Measurements from ENCODE around the gene MYCBPAP. TPM values are rescaled to one million over a fixed set of nuclear protein-coding genes. Genes with fewer than 3 reads are reported as not detected.
A peak's percentile ranks its signal among the peaks of the same experiment; 100 is the strongest.

The MYCBPAP gene
- total RNA-seq, 1 donor from 2014 or later: 1.3 TPM

- H3K27me3 ChIP-seq: no peaks in the 10 kb centered on the region
- H3K4me3 ChIP-seq: no peak overlapping the region
- no peak for DNase-seq
- no peaks in the 10 kb centered on the region for H3K9me3 ChIP-seq
- intact Hi-C loops (cut with DNase I): no loop called here
- peaks cover 37% of the 10 kb centered on the region for H3K36me3 ChIP-seq
- TF ChIP-seq CTCF (IDR thresholded peaks at IDR 0.05): no peak
- H3K4me1 ChIP-seq: peaks cover 14% of the 10 kb centered on the region
- ATAC-seq: no peak
- no peak overlapping the region for H3K27ac ChIP-seq
Measured at GRCh38 chr17:50482110-50482509, 26.1 kb upstream of the MYCBPAP start.

- DNase-seq: peak; percentile 94
- Histone ChIP-seq H3K4me1 (peaks cover 14% of the 10 kb centered on the region), H3K27me3 (no peaks in the 10 kb centered on the region), H3K9me3 (no peaks in the 10 kb centered on the region), H3K4me3 (no peak overlapping the region), H3K27ac (peak overlapping the region; percentile 71), H3K36me3 (peaks cover 37% of the 10 kb centered on the region)
- intact Hi-C loops (cut with DNase I): no loop called here
- peak; percentile 79 for TF ChIP-seq CTCF (IDR thresholded peaks at IDR 0.05)
- peak; percentile 82 for ATAC-seq
Measured at GRCh38 chr17:50482516-50482915, 25.7 kb upstream of the MYCBPAP start.

DNA sequence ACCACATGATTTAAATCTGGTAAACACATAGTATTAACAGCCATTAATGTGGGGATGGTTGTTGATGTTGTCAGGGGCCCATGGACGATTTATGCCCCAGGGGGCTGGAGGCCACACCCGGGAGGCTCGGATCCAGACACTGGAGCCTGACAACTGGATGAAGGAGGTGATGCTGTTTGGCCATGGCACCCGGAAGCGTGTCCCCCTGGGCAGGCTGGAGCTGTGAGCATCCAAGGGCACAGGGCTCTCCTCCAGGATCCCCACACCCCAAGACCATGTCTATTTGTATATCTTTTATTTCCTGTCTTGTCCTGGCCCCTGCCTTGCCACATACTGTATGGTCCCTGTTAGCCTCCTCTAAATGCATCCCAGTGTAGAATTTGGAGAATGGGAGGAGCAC, 25.0 kb upstream of the MYCBPAP start:
- Histone ChIP-seq H3K4me3 (no peak overlapping the region), H3K36me3 (peaks cover 37% of the 10 kb centered on the region), H3K4me1 (peaks cover 10% of the 10 kb centered on the region), H3K27ac (peak overlapping the region; percentile 71), H3K27me3 (no peaks in the 10 kb centered on the region), H3K9me3 (no peaks in the 10 kb centered on the region)
- intact Hi-C loops (cut with DNase I): no loop called here
- DNase-seq (no peak), ATAC-seq (no peak)
- no peak for TF ChIP-seq CTCF (IDR thresholded peaks at IDR 0.05)

DNA sequence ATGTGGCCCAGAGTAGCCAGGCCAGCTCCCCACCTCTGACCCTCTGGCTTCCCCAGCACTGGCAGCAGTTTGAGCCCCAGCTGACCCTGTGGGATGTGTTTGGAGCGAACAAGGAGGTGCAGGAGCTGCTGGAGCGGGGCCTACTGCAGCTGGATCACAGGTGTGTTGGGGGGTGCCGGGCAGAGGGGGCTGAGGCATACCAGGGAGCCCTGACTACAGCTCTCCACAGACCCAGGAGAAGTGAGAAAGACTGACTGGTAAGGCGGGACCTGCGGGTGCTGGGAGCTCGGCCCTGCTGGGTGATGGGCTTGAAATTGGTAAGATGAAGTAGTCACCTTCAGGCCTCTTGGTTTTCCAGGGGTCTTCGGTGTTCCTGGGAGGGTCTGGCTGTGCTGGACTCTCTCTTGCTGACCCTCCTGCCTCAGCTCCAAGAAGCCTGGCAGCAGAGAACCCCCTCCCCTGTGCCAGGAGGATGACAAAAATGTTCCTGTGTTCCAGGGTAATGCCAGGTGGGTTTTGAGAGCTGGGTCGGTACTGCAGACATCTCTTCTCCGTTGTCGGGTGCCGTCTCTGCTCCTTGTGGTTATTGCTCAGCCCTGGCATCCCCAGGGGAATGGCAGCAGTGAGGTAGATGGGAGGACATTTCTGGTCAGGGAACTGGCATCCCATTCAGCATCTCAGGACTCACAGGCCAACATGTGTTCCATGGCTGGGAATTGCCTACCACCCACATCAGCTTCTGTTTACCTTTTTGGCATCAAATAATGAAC, 23.7 kb upstream of the MYCBPAP start:
- intact Hi-C loops (cut with DNase I): no loop called here
- no peaks in the 10 kb centered on the region for H3K27me3 ChIP-seq
- no peak overlapping the region for H3K27ac ChIP-seq
- no peak for ATAC-seq
- H3K4me1 ChIP-seq: peaks cover 6% of the 10 kb centered on the region
- TF ChIP-seq CTCF (IDR thresholded peaks at IDR 0.05): no peak
- H3K9me3 ChIP-seq: no peaks in the 10 kb centered on the region
- H3K36me3 ChIP-seq: peaks cover 37% of the 10 kb centered on the region
- H3K4me3 ChIP-seq: no peak overlapping the region
- DNase-seq: no peak

DNA sequence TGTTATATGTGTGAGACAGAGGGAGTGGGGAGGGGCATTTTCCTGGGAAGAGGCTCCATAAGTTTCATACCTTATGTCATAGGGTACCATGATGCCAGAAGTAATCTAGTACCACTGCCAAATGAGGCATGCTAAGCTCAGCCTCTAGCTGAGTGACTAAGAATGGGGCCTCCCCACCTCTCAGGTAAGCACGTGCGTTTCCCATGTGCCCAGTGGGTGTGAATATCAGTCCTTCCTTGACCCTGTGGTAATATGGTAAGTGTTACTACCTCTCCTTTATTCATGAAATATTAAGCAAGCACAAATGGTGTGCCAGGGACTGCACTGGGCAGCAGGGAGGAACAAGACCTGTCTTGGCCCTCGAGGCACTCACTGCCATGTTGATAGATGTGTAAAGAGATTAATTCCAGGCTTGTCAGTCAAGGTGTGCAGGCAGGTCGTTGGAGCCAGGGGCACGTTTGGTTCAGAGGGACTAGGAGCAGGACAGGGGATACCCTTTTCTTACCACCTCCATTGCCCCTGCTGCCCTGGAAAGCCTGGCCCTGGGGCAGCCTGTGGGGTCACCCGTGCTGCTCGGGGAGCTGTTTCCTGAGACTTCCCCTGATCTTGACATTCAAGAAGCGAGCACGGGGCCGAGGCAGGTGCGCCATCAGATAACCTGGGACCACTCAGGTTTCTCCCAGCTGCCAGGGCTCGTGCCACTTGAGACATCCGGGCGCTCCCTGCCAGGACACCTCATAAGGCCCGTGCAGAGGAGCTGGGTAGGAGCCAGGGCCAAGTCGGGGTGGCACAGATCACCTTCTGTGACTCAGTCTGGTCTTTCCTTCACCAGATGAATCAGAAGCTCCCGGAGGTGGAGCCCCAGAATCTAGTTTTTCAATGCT, 20.8 kb upstream of the MYCBPAP start:
- DNase-seq: no peak
- ATAC-seq: no peak
- H3K4me3 ChIP-seq: no peak overlapping the region
- TF ChIP-seq CTCF (IDR thresholded peaks at IDR 0.05): no peak
- H3K27ac ChIP-seq: no peak overlapping the region
- no peaks in the 10 kb centered on the region for H3K4me1 ChIP-seq
- H3K27me3 ChIP-seq: no peaks in the 10 kb centered on the region
- H3K36me3 ChIP-seq: peaks cover 28% of the 10 kb centered on the region
- intact Hi-C loops (cut with DNase I): no loop called here
- no peaks in the 10 kb centered on the region for H3K9me3 ChIP-seq

All from upper lobe of right lung (tissue), 1 donor.